ENCODE results near the gene SLC29A3. TPM values are rescaled to one million over a fixed set of nuclear protein-coding genes. Genes with fewer than 3 reads are reported as not detected.

Gene SLC29A3
- total RNA-seq, 1 donor from 2014 or later, result 2.5 TPM

- H3K4me3 Mint-ChIP-seq, result peak overlapping the region; percentile 62
- DNase-seq (ENCODE audit: low spot score), result no peak
- Histone ChIP-seq H3K36me3 (no peaks in the 10 kb centered on the region), H4K20me1 (ENCODE audit: low read depth) (no peaks in the 10 kb centered on the region), H3K4me2 (peak overlapping the region; percentile 72), H2AFZ (replicated peaks) (peak overlapping the region; percentile 98), H3K79me2 (ENCODE audit: low read depth) (no peaks in the 10 kb centered on the region), H3K27me3 (peaks cover 15% of the 10 kb centered on the region), H3K4me3 (peak overlapping the region; percentile 33), H3F3A (ENCODE audit: low read depth) (peaks cover 20% of the 10 kb centered on the region), H3K4me1 (peaks cover 27% of the 10 kb centered on the region), H3K9ac (no peak overlapping the region), H3K9me3 (ENCODE audit: low read depth) (no peaks in the 10 kb centered on the region), H3K27ac (no peak overlapping the region)
- H3K36me3 Mint-ChIP-seq, result no peaks in the 10 kb centered on the region
- H3K27ac Mint-ChIP-seq, result peak overlapping the region; percentile 36
- peaks cover 10% of the 10 kb centered on the region for H3K27me3 Mint-ChIP-seq (ENCODE audit: insufficient read depth, low read depth)
- no peak for TF ChIP-seq EZH2 (IDR thresholded peaks at IDR 0.05)
- no peak for TF ChIP-seq EZH2phosphoT487 (IDR thresholded peaks at IDR 0.05)
- no peak for TF ChIP-seq CTCF (IDR thresholded peaks at IDR 0.05)
- H3K9me3 Mint-ChIP-seq, result no peaks in the 10 kb centered on the region
- H3K4me1 Mint-ChIP-seq, result peaks cover 31% of the 10 kb centered on the region
These were observed 4.3 kb upstream of the SLC29A3 start for GRCh38 chr10:71314694-71315225.

DNA sequence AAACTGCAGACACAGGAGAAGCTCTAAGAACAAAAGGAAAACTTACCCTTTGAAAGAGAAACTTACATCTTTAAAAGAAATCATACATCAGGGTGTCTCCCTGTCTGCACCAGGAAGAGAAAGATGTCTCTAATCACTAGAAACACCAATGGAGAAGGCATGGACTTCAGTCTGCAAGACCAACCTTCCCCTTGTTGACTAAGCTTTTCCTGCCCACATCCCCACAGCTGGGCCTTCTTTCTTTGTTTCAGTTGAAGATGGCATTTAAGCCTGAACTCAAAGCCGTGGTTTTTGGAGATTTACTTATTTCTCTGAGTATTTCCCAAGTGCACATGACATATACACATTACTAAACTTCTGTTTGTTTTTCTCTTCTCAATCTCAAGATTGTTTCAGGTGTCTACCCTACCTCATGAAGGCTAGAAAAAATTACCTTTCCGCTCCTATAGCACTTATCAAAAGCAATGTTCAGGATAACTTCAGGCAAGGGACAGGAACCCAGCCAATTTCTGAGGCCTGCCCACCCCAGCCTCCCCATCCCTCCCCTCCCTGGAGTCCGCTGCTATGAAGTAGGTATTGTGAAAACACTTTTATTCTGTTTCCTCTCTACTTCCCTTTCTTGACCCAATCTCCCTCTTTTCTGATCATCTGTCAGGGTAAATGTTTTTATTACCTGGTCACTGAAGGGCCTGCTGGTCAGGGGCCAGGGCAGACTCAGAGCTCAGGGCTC lies 2.8 kb upstream of the SLC29A3 start:
- H3K27me3 Mint-ChIP-seq (ENCODE audit: insufficient read depth, low read depth), result peaks cover 7% of the 10 kb centered on the region
- DNase-seq (ENCODE audit: low spot score), result no peak
- H3K79me2 ChIP-seq (ENCODE audit: low read depth), result no peaks in the 10 kb centered on the region
- H3K36me3 Mint-ChIP-seq, result no peaks in the 10 kb centered on the region
- no peak overlapping the region for H3K27ac ChIP-seq
- H4K20me1 ChIP-seq (ENCODE audit: low read depth), result no peaks in the 10 kb centered on the region
- H3K9ac ChIP-seq, result no peak overlapping the region
- H3K27me3 ChIP-seq, result peaks cover 15% of the 10 kb centered on the region
- H3K36me3 ChIP-seq, result no peaks in the 10 kb centered on the region
- peaks cover 38% of the 10 kb centered on the region for H3K4me1 Mint-ChIP-seq
- no peak overlapping the region for H3K4me3 ChIP-seq
- H3K4me2 ChIP-seq, result no peak overlapping the region
- peaks cover 33% of the 10 kb centered on the region for H3K4me1 ChIP-seq
- H3K9me3 ChIP-seq (ENCODE audit: low read depth), result no peaks in the 10 kb centered on the region
- no peaks in the 10 kb centered on the region for H3K9me3 Mint-ChIP-seq
- TF ChIP-seq CTCF (IDR thresholded peaks at IDR 0.05), result no peak
- no peak for TF ChIP-seq EZH2phosphoT487 (IDR thresholded peaks at IDR 0.05)
- TF ChIP-seq EZH2 (IDR thresholded peaks at IDR 0.05), result no peak
- no peak overlapping the region for H3K27ac Mint-ChIP-seq
- peak overlapping the region; percentile 24 for H2AFZ ChIP-seq (replicated peaks)
- no peak overlapping the region for H3K4me3 Mint-ChIP-seq
- H3F3A ChIP-seq (ENCODE audit: low read depth), result peaks cover 20% of the 10 kb centered on the region

GRCh38 chr10:71316786-71317160 lies 2.3 kb upstream of the SLC29A3 start:
- H3K4me1 Mint-ChIP-seq, result peaks cover 38% of the 10 kb centered on the region
- DNase-seq (ENCODE audit: low spot score), result peak; percentile 22
- peaks cover 20% of the 10 kb centered on the region for H3F3A ChIP-seq (ENCODE audit: low read depth)
- H3K9me3 Mint-ChIP-seq, result no peaks in the 10 kb centered on the region
- H4K20me1 ChIP-seq (ENCODE audit: low read depth), result no peaks in the 10 kb centered on the region
- H3K4me1 ChIP-seq, result peaks cover 33% of the 10 kb centered on the region
- peaks cover 7% of the 10 kb centered on the region for H3K27me3 Mint-ChIP-seq (ENCODE audit: insufficient read depth, low read depth)
- H3K36me3 Mint-ChIP-seq, result no peaks in the 10 kb centered on the region
- no peak overlapping the region for H3K27ac ChIP-seq
- TF ChIP-seq CTCF (IDR thresholded peaks at IDR 0.05) (no peak), EZH2phosphoT487 (IDR thresholded peaks at IDR 0.05) (no peak), EZH2 (IDR thresholded peaks at IDR 0.05) (no peak)
- H3K4me3 Mint-ChIP-seq, result no peak overlapping the region
- no peak overlapping the region for H3K27ac Mint-ChIP-seq
- H3K9me3 ChIP-seq (ENCODE audit: low read depth), result no peaks in the 10 kb centered on the region
- H3K79me2 ChIP-seq (ENCODE audit: low read depth), result no peaks in the 10 kb centered on the region
- H3K9ac ChIP-seq, result no peak overlapping the region
- no peak overlapping the region for H3K4me3 ChIP-seq
- peak overlapping the region; percentile 24 for H2AFZ ChIP-seq (replicated peaks)
- H3K27me3 ChIP-seq, result peaks cover 15% of the 10 kb centered on the region
- no peaks in the 10 kb centered on the region for H3K36me3 ChIP-seq
- H3K4me2 ChIP-seq, result no peak overlapping the region

Measured in neural progenitor cell (in vitro differentiated cells).